Glutamatergic neuron (in vitro differentiated cells): Measurements from ENCODE around the gene HSPA6. TPM values are rescaled to one million over a fixed set of nuclear protein-coding genes. Genes with fewer than 3 reads are reported as not detected.
"Not testable (repeated sequence)": the region's sequence is repeated elsewhere in the genome, so short reads cannot be mapped to it uniquely, and the experiment has no call there.

Experiments
- DNase-seq: peaks from one replicate; pipeline ENCODE4 v3.0.0; 2022
- H3K27ac Mint-ChIP-seq: one replicate; pipeline ENCODE4 v1.8.0; 2020; ENCODE audit warnings: mild to moderate bottlenecking, mixed read lengths, inconsistent platforms; ENCODE audit not compliant: unreplicated experiment
- H3K27me3 Mint-ChIP-seq: one replicate; pipeline ENCODE4 v1.8.0; 2020; ENCODE audit warnings: mild to moderate bottlenecking, moderate library complexity, mixed read lengths, inconsistent platforms; ENCODE audit not compliant: unreplicated experiment
- H3K36me3 Mint-ChIP-seq: one replicate; pipeline ENCODE4 v1.8.0; 2020; ENCODE audit warnings: mild to moderate bottlenecking, mixed read lengths, inconsistent platforms; ENCODE audit not compliant: unreplicated experiment
- H3K4me1 Mint-ChIP-seq: one replicate; pipeline ENCODE4 v1.8.0; 2020; ENCODE audit warnings: mild to moderate bottlenecking, low read depth, mixed read lengths, inconsistent platforms; ENCODE audit not compliant: unreplicated experiment
- H3K4me3 Mint-ChIP-seq: one replicate; pipeline ENCODE4 v1.8.0; 2020; ENCODE audit warnings: mild to moderate bottlenecking, mixed read lengths, inconsistent platforms; ENCODE audit not compliant: unreplicated experiment
- H3K9me3 Mint-ChIP-seq: one replicate; pipeline ENCODE4 v1.8.0; 2020; ENCODE audit warnings: mild to moderate bottlenecking, moderate library complexity, mixed read lengths, inconsistent platforms; ENCODE audit not compliant: unreplicated experiment
- total RNA-seq: library from RNA; stranded (reverse); fragmentation: NEBNext Ultra II Directional; extraction: Animal tissue kit (Norgen Biotek cat#: 25700); gene quantifications from one replicate; pipeline ENCODE4 v1.2.1, GENCODE V29; 2021; ENCODE audit not compliant: unreplicated experiment

HSPA6 gene
- total RNA-seq, 1 donor from 2014 or later = not detected

DNA sequence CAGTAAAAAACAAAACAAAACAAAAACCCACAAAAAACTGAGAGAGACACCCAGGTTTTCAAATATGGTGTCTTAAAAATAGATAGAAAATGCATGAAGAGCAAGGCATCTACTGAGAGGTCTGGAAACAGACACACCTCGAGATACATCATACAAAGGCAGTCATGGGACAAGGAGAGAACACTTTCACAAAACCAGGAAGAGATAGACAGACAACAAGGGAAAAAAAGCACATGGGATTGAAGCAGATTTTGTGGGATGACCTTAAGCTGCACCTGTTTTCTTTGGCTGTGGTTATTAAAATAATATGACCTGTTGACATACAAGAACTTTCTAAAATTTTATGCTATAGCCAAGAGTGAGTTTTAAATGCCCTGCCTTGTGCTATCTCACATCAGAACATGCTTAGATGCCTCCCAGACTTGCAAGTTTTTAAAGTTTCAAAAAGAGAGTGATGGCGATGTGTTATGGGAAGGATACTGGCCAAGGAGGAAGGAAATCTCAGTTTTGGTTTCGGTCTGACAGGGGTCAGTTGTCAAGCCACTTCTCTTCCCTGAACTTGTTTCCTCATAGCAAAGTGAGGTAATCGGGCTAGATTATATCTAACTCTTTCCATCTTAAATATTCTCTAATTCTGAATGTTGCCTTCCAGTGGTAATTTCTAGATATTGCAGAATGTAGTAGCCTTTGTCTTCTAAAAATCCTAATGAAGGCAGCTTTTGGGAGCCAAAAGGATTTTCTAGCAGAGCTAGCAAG is 36.8 kb downstream of the HSPA6 start:
- H3K36me3 Mint-ChIP-seq, H3K27me3 Mint-ChIP-seq, DNase-seq, H3K4me1 Mint-ChIP-seq, H3K4me3 Mint-ChIP-seq, H3K27ac Mint-ChIP-seq, H3K9me3 Mint-ChIP-seq: not testable (repeated sequence)

DNA sequence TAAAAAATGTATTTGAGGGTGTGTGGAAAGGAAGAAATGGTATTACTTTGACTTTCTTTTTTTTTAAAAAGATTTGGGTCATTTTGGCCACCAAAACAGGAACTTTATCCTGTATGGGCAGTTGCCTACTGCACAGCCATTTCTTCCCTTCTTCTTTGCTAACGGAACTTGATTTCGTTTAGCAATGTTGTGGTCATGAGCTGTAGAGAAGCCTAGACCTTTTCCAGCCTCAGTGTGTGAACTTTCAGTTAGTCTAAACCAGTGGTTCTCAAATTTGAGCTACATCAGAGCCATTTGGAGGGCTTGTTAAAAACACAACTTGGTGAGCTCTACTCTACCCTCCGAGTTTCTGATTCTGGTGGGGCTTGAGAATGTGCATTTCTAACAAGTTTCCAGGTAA is 38.1 kb downstream of the HSPA6 start:
- not testable (repeated sequence) for H3K9me3 Mint-ChIP-seq, DNase-seq, H3K4me1 Mint-ChIP-seq, H3K4me3 Mint-ChIP-seq, H3K27me3 Mint-ChIP-seq, H3K36me3 Mint-ChIP-seq, H3K27ac Mint-ChIP-seq

GRCh38 chr1:161563522-161563921 is 39.2 kb downstream of the HSPA6 start:
- H3K27me3 Mint-ChIP-seq, H3K4me1 Mint-ChIP-seq, DNase-seq, H3K9me3 Mint-ChIP-seq, H3K36me3 Mint-ChIP-seq, H3K27ac Mint-ChIP-seq, H3K4me3 Mint-ChIP-seq: not testable (repeated sequence)

- not testable (repeated sequence) for DNase-seq, H3K36me3 Mint-ChIP-seq, H3K27ac Mint-ChIP-seq, H3K4me3 Mint-ChIP-seq, H3K4me1 Mint-ChIP-seq, H3K9me3 Mint-ChIP-seq, H3K27me3 Mint-ChIP-seq
Measured at GRCh38 chr1:161566602-161566960, 42.2 kb downstream of the HSPA6 start.

GRCh38 chr1:161571703-161572102 is 47.4 kb downstream of the HSPA6 start:
- H3K27ac Mint-ChIP-seq, H3K36me3 Mint-ChIP-seq, H3K4me1 Mint-ChIP-seq, DNase-seq, H3K27me3 Mint-ChIP-seq, H3K4me3 Mint-ChIP-seq, H3K9me3 Mint-ChIP-seq: not testable (repeated sequence)

Other genes starting within 250 kb of the HSPA6 start
- 16.4 TPM for gene MPZ, start 214.6 kb upstream of the HSPA6 start, total RNA-seq
- 170 TPM for gene SDHC, start 210.2 kb upstream of the HSPA6 start, total RNA-seq
- gene CFAP126, start 156.7 kb upstream of the HSPA6 start, total RNA-seq = not detected
- gene FCGR2A, start 19.1 kb upstream of the HSPA6 start, total RNA-seq = not detected
- not detected for gene FCGR3A, start 25.3 kb downstream of the HSPA6 start, total RNA-seq
- not detected for gene FCGR3B, start 106.6 kb downstream of the HSPA6 start, total RNA-seq
- not detected for gene FCGR2B, start 138.6 kb downstream of the HSPA6 start, total RNA-seq
- 0.39 TPM for gene FCRLA, start 182.7 kb downstream of the HSPA6 start, total RNA-seq
- 0.34 TPM for gene FCRLB, start 197.0 kb downstream of the HSPA6 start, total RNA-seq
- 48.4 TPM for gene DUSP12, start 225.2 kb downstream of the HSPA6 start, total RNA-seq
- 29.3 TPM for gene ATF6, start 241.8 kb downstream of the HSPA6 start, total RNA-seq